Urinary bladder (tissue), 4 donors: Measurements from ENCODE around the gene DLG5. TPM values are rescaled to one million over a fixed set of nuclear protein-coding genes. Genes with fewer than 3 reads are reported as not detected.

ENCODE experiments used
- DNase-seq: peaks from one replicate; pipeline ENCODE4 v3.0.0-alpha.2; 2015; ENCODE audit errors: extremely low spot score
- H3K27ac ChIP-seq: one replicate; pipeline ENCODE4 v1.5.1; 2013; ENCODE audit warnings: low read depth, mild to moderate bottlenecking, moderate library complexity
- H3K36me3 ChIP-seq: one replicate; pipeline ENCODE4 v1.6.1; 2013; ENCODE audit warnings: mild to moderate bottlenecking, moderate library complexity; ENCODE audit not compliant: insufficient read depth
- H3K4me1 ChIP-seq: one replicate; pipeline ENCODE4 v1.6.1; 2013; ENCODE audit warnings: mild to moderate bottlenecking, moderate library complexity; ENCODE audit not compliant: insufficient read depth
- H3K4me3 ChIP-seq: one replicate; pipeline ENCODE4 v1.5.1; 2013; ENCODE audit warnings: low read depth, low read length
- WGBS: extraction: QIAGEN DNeasy Blood & Tissue Kit; methylation state at CpG from one replicate; pipeline ENCODE4 v1.1.7; 2013; 5-methylcytosine and 5-hydroxymethylcytosine counted together
- polyA plus RNA-seq: library from polyadenylated mRNA; stranded (reverse); fragments of 200-250 nt; gene quantifications from one replicate; pipeline ENCODE4 v1.2.3, GENCODE V29; 2013
- total RNA-seq: library from RNA; depleted of rRNA; stranded (reverse); fragments of >200 nt; gene quantifications from one replicate; pipeline ENCODE4 v1.2.3, GENCODE V29; 2014
- donor health status: healthy with polysubstance abuse.
- donor health status: healthy.

The DLG5 gene
- total and polyA plus RNA-seq, 2 donors: 30.3 to 36.9 TPM

DNA sequence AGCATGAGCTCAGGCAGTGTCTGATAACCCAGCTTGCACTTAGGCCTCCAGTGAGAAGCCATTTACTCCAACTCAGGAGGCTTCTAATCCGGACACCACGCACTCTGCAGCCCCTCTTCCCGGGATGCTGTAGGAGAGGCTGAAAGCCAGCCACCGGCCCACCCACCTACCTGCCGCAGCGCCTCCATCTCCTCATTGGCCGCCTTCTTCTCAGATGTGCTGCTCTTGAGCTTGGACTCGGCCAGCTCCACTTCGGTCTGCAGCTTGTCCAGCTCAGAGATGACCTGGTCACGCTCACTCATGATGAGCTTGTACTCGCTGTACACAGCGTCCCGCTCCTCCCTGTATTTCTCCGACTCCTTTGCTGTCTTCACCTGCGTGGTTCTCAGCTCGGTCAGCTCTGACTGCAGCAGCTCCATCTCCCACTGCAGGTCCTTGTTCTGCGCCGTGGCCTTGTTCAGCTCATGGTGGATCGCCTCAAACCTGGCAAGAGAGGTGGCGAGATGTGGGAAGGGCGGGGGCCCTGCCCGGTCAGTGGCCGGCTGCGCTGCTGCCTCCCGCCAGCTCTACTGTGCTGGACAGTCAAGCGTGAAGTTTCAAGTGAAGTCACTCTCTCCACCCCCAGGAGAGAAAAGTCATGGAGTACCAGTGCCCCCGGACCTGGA, 84.7 kb downstream of the DLG5 start:
- 95% methylated on average over 27 of the region's 27 CpGs for WGBS
- no peak for DNase-seq
- peaks cover 1% of the 10 kb centered on the region for H3K36me3 ChIP-seq
- no peak overlapping the region for H3K27ac ChIP-seq
- no peaks in the 10 kb centered on the region for H3K4me1 ChIP-seq
- no peak overlapping the region for H3K4me3 ChIP-seq

GRCh38 chr10:77840636-77841035, 85.9 kb downstream of the DLG5 start:
- Histone ChIP-seq H3K4me3 (no peak overlapping the region), H3K36me3 (peaks cover 1% of the 10 kb centered on the region), H3K4me1 (no peaks in the 10 kb centered on the region), H3K27ac (no peak overlapping the region)
- no peak for DNase-seq
- 91% methylated on average over 8 of the region's 8 CpGs for WGBS

- H3K4me1 ChIP-seq: no peaks in the 10 kb centered on the region
- no peak overlapping the region for H3K27ac ChIP-seq
- WGBS: 63% methylated on average over 14 of the region's 14 CpGs
- no peaks in the 10 kb centered on the region for H3K36me3 ChIP-seq
- no peak for DNase-seq
- H3K4me3 ChIP-seq: no peak overlapping the region
Measured at GRCh38 chr10:77837925-77838595, 88.5 kb downstream of the DLG5 start.

GRCh38 chr10:77837248-77837924, 89.2 kb downstream of the DLG5 start:
- WGBS: 79% methylated on average over 10 of the region's 10 CpGs
- no peak for DNase-seq
- no peaks in the 10 kb centered on the region for H3K4me1 ChIP-seq
- H3K4me3 ChIP-seq: no peak overlapping the region
- no peak overlapping the region for H3K27ac ChIP-seq
- H3K36me3 ChIP-seq: no peaks in the 10 kb centered on the region

DNA sequence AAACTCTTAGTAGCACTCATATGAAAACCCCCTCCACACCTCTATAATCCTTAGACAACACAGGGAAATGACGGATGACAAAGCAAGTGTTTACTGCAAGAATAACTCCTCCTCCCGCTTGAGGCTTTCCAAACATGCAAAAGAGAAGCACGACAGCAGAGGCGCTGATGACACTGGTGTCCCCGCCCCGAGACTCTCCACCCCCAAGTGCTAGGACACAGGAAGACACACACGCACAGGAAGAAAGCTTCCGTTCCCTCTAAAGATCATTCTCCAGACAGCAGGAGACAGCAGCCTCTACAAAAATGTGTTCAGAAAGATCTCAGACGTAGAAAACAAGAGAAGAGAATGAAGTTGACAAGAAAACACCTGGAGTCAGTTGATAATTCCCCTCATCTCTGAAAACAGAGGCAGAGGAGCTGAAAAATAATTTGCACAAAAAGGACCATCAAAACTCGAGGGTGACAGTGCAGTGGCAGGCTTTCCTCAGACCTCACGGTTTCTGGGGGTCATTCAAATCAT, 90.2 kb downstream of the DLG5 start:
- DNase-seq: no peak
- Histone ChIP-seq H3K36me3 (no peaks in the 10 kb centered on the region), H3K4me1 (no peaks in the 10 kb centered on the region), H3K27ac (no peak overlapping the region), H3K4me3 (no peak overlapping the region)
- 66% methylated on average over 11 of the region's 11 CpGs for WGBS

DNA sequence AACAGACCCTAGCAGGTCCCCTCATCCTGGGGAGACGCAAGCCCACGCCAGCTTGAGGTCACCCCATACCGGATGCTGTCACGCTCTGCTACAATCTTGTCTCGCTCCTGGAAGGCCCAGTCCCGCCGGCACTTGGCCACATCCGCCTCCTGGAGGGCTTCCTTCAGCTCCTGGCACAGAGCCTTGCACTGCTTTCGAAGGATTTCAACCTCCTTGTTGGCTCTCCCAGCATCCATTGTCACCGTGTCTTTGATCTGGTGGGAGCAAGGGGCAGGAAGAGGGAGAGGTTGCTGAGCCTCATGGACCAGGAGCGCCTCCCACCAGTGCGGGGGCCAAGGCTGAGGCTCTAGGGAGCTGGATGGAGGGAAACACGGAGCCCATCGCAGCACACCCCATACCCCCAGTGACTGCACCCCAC, 90.9 kb downstream of the DLG5 start:
- Histone ChIP-seq H3K36me3 (no peaks in the 10 kb centered on the region), H3K4me1 (no peaks in the 10 kb centered on the region), H3K27ac (no peak overlapping the region), H3K4me3 (no peak overlapping the region)
- DNase-seq: no peak
- WGBS: 82% methylated on average over 14 of the region's 14 CpGs

DNA sequence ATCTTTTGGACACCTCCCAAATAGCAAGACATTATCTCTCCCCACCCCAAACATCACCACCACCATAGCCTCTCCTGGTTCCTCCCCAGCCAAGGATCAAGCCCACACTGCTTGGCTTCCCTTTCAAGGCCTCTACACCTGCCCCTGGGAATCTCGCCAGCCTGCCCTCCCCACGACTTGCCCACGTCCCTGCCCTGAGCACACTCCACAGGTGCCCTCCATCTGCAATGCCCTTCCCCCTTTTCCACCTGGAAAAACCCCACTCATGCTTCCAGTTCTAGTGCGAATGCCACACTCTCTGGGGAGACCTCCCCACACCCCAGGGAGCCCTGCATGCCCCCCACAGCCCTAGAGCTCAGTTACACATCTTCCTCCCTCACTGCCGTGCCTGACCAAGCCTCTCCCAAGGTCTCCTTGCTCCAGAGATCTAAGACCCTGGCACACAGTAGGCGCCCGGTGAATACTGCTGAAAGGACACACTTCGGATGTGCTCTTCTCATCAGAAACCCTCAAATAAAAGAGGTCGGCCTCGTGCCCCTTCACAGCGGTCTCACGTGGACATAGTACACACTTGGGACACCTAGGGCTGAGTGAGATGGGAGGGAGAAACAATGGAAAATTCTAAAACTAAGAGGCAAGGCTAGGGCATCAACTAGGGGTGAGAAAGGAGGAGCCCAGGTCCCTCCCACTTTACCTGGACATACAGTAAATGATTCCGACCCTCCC, 91.4 kb downstream of the DLG5 start:
- H3K36me3 ChIP-seq: no peaks in the 10 kb centered on the region
- H3K4me3 ChIP-seq: no peak overlapping the region
- no peak for DNase-seq
- WGBS: 90% methylated on average over 13 of the region's 13 CpGs
- no peak overlapping the region for H3K27ac ChIP-seq
- H3K4me1 ChIP-seq: no peaks in the 10 kb centered on the region

DNA sequence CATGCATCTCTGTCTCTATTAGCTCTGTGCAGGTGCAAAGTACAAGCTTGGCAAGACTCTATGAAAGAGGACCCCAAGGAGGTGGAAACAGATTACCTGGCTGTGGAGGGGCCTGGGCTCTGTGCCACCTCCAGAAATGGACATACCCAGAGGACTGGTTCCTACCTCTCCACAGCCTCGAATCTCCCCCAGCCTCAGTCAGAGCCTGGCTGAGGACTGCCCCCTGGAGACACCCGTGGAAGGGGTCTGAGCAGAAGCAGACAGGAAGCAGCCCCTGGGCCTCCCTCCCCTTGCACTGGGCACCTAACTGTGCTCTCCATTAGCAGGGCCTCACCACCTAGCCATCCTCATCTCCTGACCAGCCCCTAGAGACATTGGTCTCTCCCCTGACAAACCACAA, 92.0 kb downstream of the DLG5 start:
- Histone ChIP-seq H3K36me3 (no peaks in the 10 kb centered on the region), H3K4me1 (no peaks in the 10 kb centered on the region)

GRCh38 chr10:77833792-77834191, 92.8 kb downstream of the DLG5 start:
- H3K27ac ChIP-seq: no peak overlapping the region
- H3K4me1 ChIP-seq: no peaks in the 10 kb centered on the region
- no peak overlapping the region for H3K4me3 ChIP-seq
- no peaks in the 10 kb centered on the region for H3K36me3 ChIP-seq
- DNase-seq: no peak
- 95% methylated on average over 15 of the region's 15 CpGs for WGBS

More for the DNA sequence above, 92.0 kb downstream of the DLG5 start:
- Histone ChIP-seq H3K27ac (no peak overlapping the region), H3K4me3 (no peak overlapping the region)
- WGBS: 77% methylated on average over 2 of the region's 2 CpGs
- no peak for DNase-seq

GRCh38 chr10:77833225-77833624, 93.3 kb downstream of the DLG5 start:
- H3K4me1 ChIP-seq: no peaks in the 10 kb centered on the region
- H3K4me3 ChIP-seq: no peak overlapping the region
- no peaks in the 10 kb centered on the region for H3K36me3 ChIP-seq
- WGBS: 92% methylated on average over 6 of the region's 6 CpGs
- no peak for DNase-seq
- no peak overlapping the region for H3K27ac ChIP-seq

- H3K27ac ChIP-seq: no peak overlapping the region
- no peaks in the 10 kb centered on the region for H3K36me3 ChIP-seq
- DNase-seq: no peak
- no peaks in the 10 kb centered on the region for H3K4me1 ChIP-seq
- H3K4me3 ChIP-seq: no peak overlapping the region
- WGBS: 88% methylated on average over 2 of the region's 2 CpGs
Measured at GRCh38 chr10:77832238-77832637, 94.3 kb downstream of the DLG5 start.

- WGBS: 92% methylated on average over 10 of the region's 10 CpGs
- Histone ChIP-seq H3K36me3 (no peaks in the 10 kb centered on the region), H3K27ac (no peak overlapping the region)
Measured at GRCh38 chr10:77829356-77829755, 97.2 kb downstream of the DLG5 start.

DNA sequence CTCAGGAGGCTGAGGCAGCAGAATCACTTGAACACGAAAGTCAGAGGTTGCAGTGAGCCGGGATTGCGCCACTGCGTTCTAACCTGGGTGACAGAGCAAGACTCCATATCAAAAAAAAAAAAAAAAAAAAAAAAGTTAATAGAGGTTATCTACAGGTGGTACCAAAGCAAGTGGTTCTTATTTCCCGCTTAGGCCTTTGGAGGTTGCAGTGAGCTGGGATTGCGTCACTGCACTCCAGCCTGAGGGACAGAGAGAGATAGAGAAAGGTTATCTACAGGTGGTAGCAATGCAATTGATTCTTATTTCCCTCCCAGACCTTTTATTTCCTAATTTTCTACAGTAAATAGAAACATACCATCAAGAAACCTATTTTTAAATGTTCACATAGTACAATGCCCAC, 98.2 kb downstream of the DLG5 start:
- Histone ChIP-seq H3K4me3 (no peak overlapping the region), H3K4me1 (no peaks in the 10 kb centered on the region), H3K36me3 (no peaks in the 10 kb centered on the region), H3K27ac (no peak overlapping the region)
- DNase-seq: no peak
- WGBS: 87% methylated on average over 6 of the region's 6 CpGs

More at GRCh38 chr10:77829356-77829755, 97.2 kb downstream of the DLG5 start:
- Histone ChIP-seq H3K4me3 (no peak overlapping the region), H3K4me1 (no peaks in the 10 kb centered on the region)
- DNase-seq: no peak
